ENCODE data around the gene HYI.

DNA sequence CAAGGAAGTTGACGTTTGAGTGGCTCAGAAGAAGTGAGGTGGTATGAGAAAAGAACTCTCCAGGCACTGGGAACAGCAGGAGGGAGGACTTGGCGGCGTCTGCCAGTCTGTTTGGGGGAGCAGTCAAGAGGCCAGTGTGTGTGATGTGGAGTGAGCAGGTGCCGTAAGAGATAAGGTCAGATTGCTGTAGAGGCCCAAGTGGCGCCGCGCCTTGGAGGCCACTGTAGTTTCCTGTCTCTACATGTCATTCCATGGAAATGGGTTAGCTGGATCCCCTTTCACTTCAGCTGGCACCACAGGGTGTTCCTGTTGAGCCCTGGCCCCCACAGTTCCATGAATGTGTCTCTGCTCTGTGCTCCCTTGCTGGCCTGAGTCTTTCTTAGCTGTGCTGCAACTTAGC lies 41.5 kb upstream of the HYI start:
- TF ChIP-seq, protein P1, sequence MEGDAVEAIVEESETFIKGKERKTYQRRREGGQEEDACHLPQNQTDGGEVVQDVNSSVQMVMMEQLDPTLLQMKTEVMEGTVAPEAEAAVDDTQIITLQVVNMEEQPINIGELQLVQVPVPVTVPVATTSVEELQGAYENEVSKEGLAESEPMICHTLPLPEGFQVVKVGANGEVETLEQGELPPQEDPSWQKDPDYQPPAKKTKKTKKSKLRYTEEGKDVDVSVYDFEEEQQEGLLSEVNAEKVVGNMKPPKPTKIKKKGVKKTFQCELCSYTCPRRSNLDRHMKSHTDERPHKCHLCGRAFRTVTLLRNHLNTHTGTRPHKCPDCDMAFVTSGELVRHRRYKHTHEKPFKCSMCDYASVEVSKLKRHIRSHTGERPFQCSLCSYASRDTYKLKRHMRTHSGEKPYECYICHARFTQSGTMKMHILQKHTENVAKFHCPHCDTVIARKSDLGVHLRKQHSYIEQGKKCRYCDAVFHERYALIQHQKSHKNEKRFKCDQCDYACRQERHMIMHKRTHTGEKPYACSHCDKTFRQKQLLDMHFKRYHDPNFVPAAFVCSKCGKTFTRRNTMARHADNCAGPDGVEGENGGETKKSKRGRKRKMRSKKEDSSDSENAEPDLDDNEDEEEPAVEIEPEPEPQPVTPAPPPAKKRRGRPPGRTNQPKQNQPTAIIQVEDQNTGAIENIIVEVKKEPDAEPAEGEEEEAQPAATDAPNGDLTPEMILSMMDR (IDR thresholded peaks at IDR 0.05; ENCODE audit: insufficient read depth, low read length, poor library complexity, severe bottlenecking) = no peak
- no peak for TF ChIP-seq EZH2phosphoT487 (conservative IDR thresholded peaks at IDR 0.05; ENCODE audit: low read length)
